ENCODE measurements around the gene TMEM218.
A peak's percentile ranks its signal among the peaks of the same experiment; 100 is the strongest.
"Not testable (repeated sequence)": the region's sequence is repeated elsewhere in the genome, so short reads cannot be mapped to it uniquely, and the experiment has no call there.

Gene TMEM218

DNA sequence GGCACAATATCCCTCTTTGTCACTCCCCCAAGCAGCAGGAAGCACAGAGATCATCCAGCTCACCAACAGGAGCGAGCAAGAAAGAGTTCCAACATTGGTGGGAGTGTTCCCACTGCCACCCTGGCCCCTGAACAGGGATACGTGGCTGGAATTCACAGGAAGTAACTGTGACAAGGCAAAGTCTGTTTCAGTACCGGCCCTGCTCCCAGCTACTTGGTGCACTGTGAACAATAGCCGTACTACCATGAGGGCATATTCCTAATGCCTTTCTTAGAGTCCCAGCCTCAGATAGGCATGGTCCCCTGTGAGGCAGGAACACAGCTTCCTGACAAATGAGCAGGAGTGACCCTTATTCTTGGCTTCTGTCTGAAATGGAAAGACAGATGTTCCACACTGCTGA lies 50.1 kb downstream of the TMEM218 start:
- no peak for TF ChIP-seq CTCF (IDR thresholded peaks at IDR 0.05; ENCODE audit: insufficient read depth, low read depth, low read length, missing control alignments)
- H3K4me3 ChIP-seq (ENCODE audit: low read length), result no peak overlapping the region
- DNase-seq (ENCODE audit: low read depth), result no peak

DNA sequence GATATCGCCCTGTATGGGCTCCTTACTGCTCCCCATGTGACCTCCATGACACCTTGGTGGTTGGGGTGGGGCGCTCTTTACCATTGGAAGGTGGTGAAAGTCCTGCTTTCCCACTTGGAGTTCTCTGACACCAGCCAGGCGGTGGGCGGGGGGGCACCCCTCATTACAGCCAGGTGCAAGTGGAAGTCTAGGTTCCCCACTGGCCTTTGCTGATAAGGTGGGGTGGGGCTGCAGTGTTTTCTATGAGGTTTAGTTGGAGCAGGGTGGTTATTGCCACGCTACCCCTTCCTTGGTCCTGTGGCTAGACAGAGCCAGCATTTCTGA lies 53.8 kb downstream of the TMEM218 start:
- TF ChIP-seq CTCF (IDR thresholded peaks at IDR 0.05; ENCODE audit: insufficient read depth, low read depth, low read length, missing control alignments), result no peak
- no peak for DNase-seq (ENCODE audit: low read depth)
- no peak overlapping the region for H3K4me3 ChIP-seq (ENCODE audit: low read length)

DNA sequence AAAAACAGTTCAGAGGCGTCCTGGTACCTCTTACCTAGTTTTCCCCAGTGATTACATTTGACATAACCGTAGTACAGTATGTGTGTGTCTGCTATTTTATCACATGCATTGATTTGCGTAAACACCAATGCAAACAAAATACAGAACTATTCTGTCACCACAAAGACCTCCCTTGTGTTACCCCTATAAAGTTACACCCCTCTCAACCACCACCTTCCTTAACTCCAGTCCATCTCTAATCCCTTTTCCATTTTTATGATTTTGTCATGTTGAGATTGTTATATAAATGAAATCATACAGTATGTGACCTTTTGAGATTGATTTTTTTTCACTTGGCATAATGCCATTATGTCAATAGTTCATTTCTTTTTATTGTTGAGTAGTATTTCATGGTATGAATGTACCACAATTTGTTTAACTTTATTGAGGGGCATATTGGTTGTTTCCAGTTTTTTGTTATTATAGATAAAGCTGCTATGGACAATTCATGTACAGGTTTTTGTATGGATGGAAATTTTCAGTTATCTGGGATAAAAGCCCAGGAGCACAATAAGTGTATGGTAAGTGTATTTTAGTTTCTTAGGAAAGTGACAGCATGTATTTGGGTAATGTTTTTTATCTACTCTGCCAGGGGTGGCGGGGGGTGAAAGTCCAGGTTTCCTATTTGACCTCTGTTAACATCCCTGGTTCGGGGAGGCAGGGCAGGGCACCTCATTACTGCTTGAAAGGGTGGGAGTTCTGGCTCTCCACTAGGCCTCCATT lies 54.3 kb downstream of the TMEM218 start:
- no peak overlapping the region for H3K4me3 ChIP-seq (ENCODE audit: low read length)
- no peak for DNase-seq (ENCODE audit: low read depth)
- no peak for TF ChIP-seq CTCF (IDR thresholded peaks at IDR 0.05; ENCODE audit: insufficient read depth, low read depth, low read length, missing control alignments)

- not testable (repeated sequence) for H3K4me3 ChIP-seq (ENCODE audit: low read length); DNase-seq (ENCODE audit: low read depth)
Measured at GRCh38 chr11:125056111-125056510, 55.3 kb downstream of the TMEM218 start.

- no peak for TF ChIP-seq CTCF (IDR thresholded peaks at IDR 0.05; ENCODE audit: insufficient read depth, low read depth, low read length, missing control alignments)
- H3K4me3 ChIP-seq (ENCODE audit: low read length), result no peak overlapping the region
- peak; percentile 75 for DNase-seq (ENCODE audit: low read depth)
Measured at GRCh38 chr11:125055107-125055715, 56.2 kb downstream of the TMEM218 start.

GRCh38 chr11:125053167-125053566 lies 58.3 kb downstream of the TMEM218 start:
- DNase-seq (ENCODE audit: low read depth), result peak; percentile 34
- no peak for TF ChIP-seq CTCF (IDR thresholded peaks at IDR 0.05; ENCODE audit: insufficient read depth, low read depth, low read length, missing control alignments)

GRCh38 chr11:125052047-125052446 lies 59.4 kb downstream of the TMEM218 start:
- no peak for DNase-seq (ENCODE audit: low read depth)
- H3K4me3 ChIP-seq (ENCODE audit: low read length), result no peak overlapping the region
- no peak for TF ChIP-seq CTCF (IDR thresholded peaks at IDR 0.05; ENCODE audit: insufficient read depth, low read depth, low read length, missing control alignments)

More at GRCh38 chr11:125053167-125053566, 58.3 kb downstream of the TMEM218 start:
- H3K4me3 ChIP-seq (ENCODE audit: low read length), result no peak overlapping the region

Measured in epithelial cell of esophagus (primary cell).